Inferior parietal cortex (tissue), 1 donor: Measurements from ENCODE around the gene RBM23.
"Not testable (repeated sequence)": the region's sequence is repeated elsewhere in the genome, so short reads cannot be mapped to it uniquely, and the experiment has no call there.

Source experiments
- DNase-seq: peaks from one replicate; pipeline ENCODE4 v3.0.0-alpha.2; 2016; ENCODE audit errors: extremely low spot score

Gene RBM23

GRCh38 chr14:22865424-22866405 is 53.2 kb downstream of the RBM23 start:
- DNase-seq: no peak

- no peak for DNase-seq
These were observed 54.0 kb downstream of the RBM23 start for GRCh38 chr14:22864979-22865378.

- no peak for DNase-seq
These were observed 57.3 kb downstream of the RBM23 start for GRCh38 chr14:22861651-22862050.

- not testable (repeated sequence) for DNase-seq
These were observed 58.6 kb downstream of the RBM23 start for GRCh38 chr14:22860377-22860776.

GRCh38 chr14:22856428-22856827 is 62.5 kb downstream of the RBM23 start:
- no peak for DNase-seq

GRCh38 chr14:22854963-22855724 is 63.8 kb downstream of the RBM23 start:
- no peak for DNase-seq

- not testable (repeated sequence) for DNase-seq
These were observed 64.7 kb downstream of the RBM23 start for GRCh38 chr14:22854296-22854695.

- peak; percentile 89 for DNase-seq
These were observed 65.8 kb downstream of the RBM23 start for GRCh38 chr14:22852940-22853767.

GRCh38 chr14:22852599-22852939 is 66.4 kb downstream of the RBM23 start:
- no peak for DNase-seq

GRCh38 chr14:22852178-22852577 is 66.8 kb downstream of the RBM23 start:
- DNase-seq: not testable (repeated sequence)

GRCh38 chr14:22850944-22851764 is 67.8 kb downstream of the RBM23 start:
- no peak for DNase-seq

GRCh38 chr14:22849212-22849819 is 69.6 kb downstream of the RBM23 start:
- DNase-seq: no peak

GRCh38 chr14:22848351-22849164 is 70.4 kb downstream of the RBM23 start:
- no peak for DNase-seq

GRCh38 chr14:22847661-22848341 is 71.1 kb downstream of the RBM23 start:
- no peak for DNase-seq

GRCh38 chr14:22846811-22847307 is 72.1 kb downstream of the RBM23 start:
- DNase-seq: no peak

- DNase-seq: no peak
These were observed 72.9 kb downstream of the RBM23 start for GRCh38 chr14:22845821-22846625.

GRCh38 chr14:22845103-22845394 is 73.9 kb downstream of the RBM23 start:
- DNase-seq: no peak
